CD8-positive, alpha-beta memory T cell (primary cell): ENCODE results near the gene MYG1. TPM values are rescaled to one million over a fixed set of nuclear protein-coding genes. Genes with fewer than 3 reads are reported as not detected.
"Not testable (repeated sequence)": the region's sequence is repeated elsewhere in the genome, so short reads cannot be mapped to it uniquely, and the experiment has no call there.

Source experiments
- CTCF ChIA-PET: fragments of 350-600 bp; sonication (Branson Sonifier 250); formaldehyde crosslinking; loops from one replicate; lab custom pipeline; 2021; ENCODE audit warnings: antibody characterized with exemption; lab: Charles Lee
- POLR2A ChIA-PET: fragments of 350-600 bp; sonication (Branson Sonifier 250); formaldehyde crosslinking; loops from one replicate; lab custom pipeline; 2021; ENCODE audit warnings: antibody characterized with exemption; lab: Charles Lee
- DNase-seq, 5 donors: peaks; one replicate each; pipeline versions ENCODE4 v3.0.0 to v3.0.0-alpha.2; 2020 to 2022; ENCODE audit warnings: mixed read lengths in 1 of 5
- H3K27ac ChIP-seq: one replicate; pipeline ENCODE4 v1.7.0; 2013; ENCODE audit warnings: low read depth, mild to moderate bottlenecking, low read length, moderate library complexity
- H3K27me3 ChIP-seq: 2 replicates; pipeline ENCODE4 v1.7.0; 2013; ENCODE audit warnings: low read length, mild to moderate bottlenecking; ENCODE audit not compliant: insufficient read depth, poor library complexity, severe bottlenecking
- H3K36me3 ChIP-seq: 2 replicates; pipeline ENCODE4 v1.7.0; 2013; ENCODE audit warnings: mild to moderate bottlenecking, low read length, moderate library complexity; ENCODE audit not compliant: insufficient read depth
- H3K4me1 ChIP-seq: 2 replicates; pipeline ENCODE4 v1.7.0; 2013; ENCODE audit warnings: mild to moderate bottlenecking, low read length, moderate library complexity; ENCODE audit not compliant: insufficient read depth
- H3K4me3 ChIP-seq: 2 replicates; pipeline ENCODE4 v1.7.0; 2013; ENCODE audit warnings: mild to moderate bottlenecking, low read length
- H3K9me3 ChIP-seq: 2 replicates; pipeline ENCODE4 v1.7.0; 2013; ENCODE audit warnings: mild to moderate bottlenecking, low read length
- H3K27ac Mint-ChIP-seq, 8 donors: one replicate each; pipeline ENCODE4 v1.8.0; 2020 to 2021; ENCODE audit warnings: mixed read lengths in 8 of 8, mild to moderate bottlenecking in 6 of 8, inconsistent platforms in 3 of 8, moderate library complexity in 3 of 8
- H3K27me3 Mint-ChIP-seq, 2 donors: one replicate each; pipeline ENCODE4 v1.8.0; 2020 to 2021; ENCODE audit warnings: mixed read lengths in 2 of 2, mild to moderate bottlenecking in 1 of 2, moderate library complexity in 1 of 2
- H3K36me3 Mint-ChIP-seq, 3 donors: one replicate each; pipeline ENCODE4 v1.8.0; 2020 to 2021; ENCODE audit warnings: mixed read lengths in 3 of 3, inconsistent platforms in 1 of 3, mild to moderate bottlenecking in 1 of 3
- H3K4me1 Mint-ChIP-seq, 3 donors: one replicate each; pipeline ENCODE4 v1.8.0; 2020 to 2021; ENCODE audit warnings: mixed read lengths in 3 of 3, inconsistent platforms in 1 of 3, mild to moderate bottlenecking in 1 of 3
- H3K4me3 Mint-ChIP-seq, 7 donors: one replicate each; pipeline ENCODE4 v1.8.0; 2020 to 2021; ENCODE audit warnings: mixed read lengths in 7 of 7, mild to moderate bottlenecking in 6 of 7, moderate library complexity in 4 of 7, inconsistent platforms in 2 of 7
- H3K9me3 Mint-ChIP-seq, 5 donors: one replicate each; pipeline ENCODE4 v1.8.0; 2020 to 2022; ENCODE audit warnings: mixed read lengths in 5 of 5, mild to moderate bottlenecking in 3 of 5, moderate library complexity in 2 of 5, inconsistent platforms in 1 of 5
- polyA plus RNA-seq: library from polyadenylated mRNA; unstranded; fragments of 300-500 nt; fragmentation: Illumina TruSeq; gene quantifications from one replicate; pipeline ENCODE4 v1.2.3, GENCODE V29; 2021
- total RNA-seq, 2 experiments: library from RNA; stranded (reverse); gene quantifications; one replicate each; pipeline ENCODE4 v1.2.3, GENCODE V29; 2021

Gene MYG1
- total and polyA plus RNA-seq, 3 experiments from 2014 or later = 67.9 to 82.5 (median 81.1) TPM

- Mint-ChIP-seq H3K9me3 (no peaks in the 10 kb centered on the region), H3K27ac (no peak overlapping the region), H3K4me1 (peaks cover 15 to 19% (median 15%) of the 10 kb centered on the region in 3 donors), H3K27me3 (peaks cover 9 to 16% of the 10 kb centered on the region in 2 donors), H3K4me3 (no peak overlapping the region), H3K36me3 (peaks cover 0 to 7% (median 1%) of the 10 kb centered on the region in 3 donors)
- Histone ChIP-seq H3K36me3 (no peaks in the 10 kb centered on the region), H3K27me3 (no peaks in the 10 kb centered on the region), H3K27ac (no peak overlapping the region), H3K4me3 (no peak overlapping the region), H3K9me3 (no peaks in the 10 kb centered on the region), H3K4me1 (peaks cover 10% of the 10 kb centered on the region)
- CTCF ChIA-PET = interaction anchor here (1.1 to 16.1 kb wide), 3 partner anchors 18 to 93 kb away, joined by 5 to 209 read pairs (median 6); no protein-coding TSS in a partner anchor
- POLR2A ChIA-PET = no interaction called here
- no peak for DNase-seq
These were observed 28.5 kb downstream of the MYG1 start for GRCh38 chr12:53328043-53328435.

GRCh38 chr12:53330671-53331070 lies 31.2 kb downstream of the MYG1 start:
- H3K9me3 Mint-ChIP-seq = no peaks in the 10 kb centered on the region
- no peak overlapping the region for H3K4me3 Mint-ChIP-seq
- Histone ChIP-seq H3K4me3 (no peak overlapping the region), H3K9me3 (no peaks in the 10 kb centered on the region), H3K27me3 (peaks cover 1% of the 10 kb centered on the region), H3K4me1 (no peaks in the 10 kb centered on the region), H3K27ac (no peak overlapping the region), H3K36me3 (no peaks in the 10 kb centered on the region)
- DNase-seq = no peak
- H3K36me3 Mint-ChIP-seq = peaks cover 0 to 1% (median 0%) of the 10 kb centered on the region in 3 donors
- peaks cover 0 to 6% (median 3%) of the 10 kb centered on the region in 3 donors for H3K4me1 Mint-ChIP-seq
- POLR2A ChIA-PET = interaction anchor here (0.7 to 1.1 kb wide), 2 partner anchors 13 to 92 kb away, joined by 3 to 9 read pairs; no protein-coding TSS in a partner anchor
- peaks cover 9 to 38% of the 10 kb centered on the region in 2 donors for H3K27me3 Mint-ChIP-seq
- no peak overlapping the region for H3K27ac Mint-ChIP-seq
- CTCF ChIA-PET = interaction anchor here (1.1 to 16.1 kb wide), 4 partner anchors 9 to 178 kb away, joined by 3 to 209 read pairs (median 14); partner anchors contain the start of gene AAAS

- H3K9me3 Mint-ChIP-seq, H3K36me3 ChIP-seq, DNase-seq, H3K4me3 ChIP-seq, H3K27ac ChIP-seq, H3K9me3 ChIP-seq, H3K4me3 Mint-ChIP-seq, H3K4me1 ChIP-seq, H3K4me1 Mint-ChIP-seq, POLR2A ChIA-PET, H3K36me3 Mint-ChIP-seq: not testable (repeated sequence)
- peaks cover 11% of the 10 kb centered on the region for H3K27me3 ChIP-seq
- CTCF ChIA-PET = interaction anchor here (1.0 to 16.1 kb wide), 4 partner anchors 10 to 20 kb away, joined by 3 to 209 read pairs (median 14); partner anchors contain the start of gene AAAS
- peaks cover 18 to 51% of the 10 kb centered on the region in 2 donors for H3K27me3 Mint-ChIP-seq
- peak overlapping the region in 1 of 8 donors; percentile 18 for H3K27ac Mint-ChIP-seq
These were observed 32.8 kb downstream of the MYG1 start for GRCh38 chr12:53332339-53332738.

- Histone ChIP-seq H3K27ac (no peak overlapping the region), H3K36me3 (no peaks in the 10 kb centered on the region), H3K9me3 (no peaks in the 10 kb centered on the region), H3K27me3 (peaks cover 15% of the 10 kb centered on the region), H3K4me3 (no peak overlapping the region), H3K4me1 (no peaks in the 10 kb centered on the region)
- H3K36me3 Mint-ChIP-seq = peaks cover 0 to 2% (median 0%) of the 10 kb centered on the region in 3 donors
- ChIA-PET POLR2A (no interaction called here), CTCF (interaction anchor here (1.0 to 16.1 kb wide), 3 partner anchors 11 to 19 kb away, joined by 3 to 209 read pairs (median 21); partner anchors contain the start of gene AAAS)
- H3K27ac Mint-ChIP-seq = no peak overlapping the region
- peaks cover 20 to 51% of the 10 kb centered on the region in 2 donors for H3K27me3 Mint-ChIP-seq
- no peak for DNase-seq
- peaks cover 2% of the 10 kb centered on the region in 3 donors for H3K4me1 Mint-ChIP-seq
- H3K4me3 Mint-ChIP-seq = no peak overlapping the region
- no peaks in the 10 kb centered on the region for H3K9me3 Mint-ChIP-seq
These were observed 33.2 kb downstream of the MYG1 start for GRCh38 chr12:53332744-53333143.

GRCh38 chr12:53333289-53333688 lies 33.8 kb downstream of the MYG1 start:
- POLR2A ChIA-PET = no interaction called here
- CTCF ChIA-PET = interaction anchor here (3.5 to 5.1 kb wide), 2 partner anchors 11 to 12 kb away, joined by 13 to 21 read pairs; partner anchors contain the start of gene AAAS
- Mint-ChIP-seq H3K9me3 (no peaks in the 10 kb centered on the region), H3K4me3 (no peak overlapping the region), H3K27ac (no peak overlapping the region), H3K4me1 (peaks cover 6 to 8% (median 7%) of the 10 kb centered on the region in 3 donors), H3K36me3 (peaks cover 0 to 2% (median 0%) of the 10 kb centered on the region in 3 donors), H3K27me3 (peaks cover 20 to 55% of the 10 kb centered on the region in 2 donors)
- Histone ChIP-seq H3K4me1 (no peaks in the 10 kb centered on the region), H3K27ac (no peak overlapping the region), H3K36me3 (no peaks in the 10 kb centered on the region), H3K27me3 (peaks cover 20% of the 10 kb centered on the region), H3K9me3 (no peaks in the 10 kb centered on the region), H3K4me3 (no peak overlapping the region)
- no peak for DNase-seq

- Histone ChIP-seq H3K4me3 (no peak overlapping the region), H3K27me3 (peaks cover 26% of the 10 kb centered on the region), H3K4me1 (no peaks in the 10 kb centered on the region), H3K9me3 (no peaks in the 10 kb centered on the region), H3K36me3 (no peaks in the 10 kb centered on the region), H3K27ac (no peak overlapping the region)
- H3K36me3 Mint-ChIP-seq = peaks cover 0 to 2% (median 0%) of the 10 kb centered on the region in 3 donors
- DNase-seq = no peak
- no peak overlapping the region for H3K4me3 Mint-ChIP-seq
- H3K27ac Mint-ChIP-seq = no peak overlapping the region
- POLR2A ChIA-PET = no interaction called here
- H3K9me3 Mint-ChIP-seq = no peaks in the 10 kb centered on the region
- H3K27me3 Mint-ChIP-seq = peaks cover 20 to 58% of the 10 kb centered on the region in 2 donors
- CTCF ChIA-PET = interaction anchor here (3.5 to 5.1 kb wide), 2 partner anchors 11 to 12 kb away, joined by 13 to 21 read pairs; partner anchors contain the start of gene AAAS
- peaks cover 7 to 9% (median 7%) of the 10 kb centered on the region in 3 donors for H3K4me1 Mint-ChIP-seq
These were observed 34.4 kb downstream of the MYG1 start for GRCh38 chr12:53333845-53334244.

GRCh38 chr12:53334822-53335221 lies 35.3 kb downstream of the MYG1 start:
- no peak overlapping the region for H3K4me3 Mint-ChIP-seq
- no peaks in the 10 kb centered on the region for H3K9me3 Mint-ChIP-seq
- ChIA-PET POLR2A (interaction anchor here (0.5 kb wide), 1 partner anchor 11 kb away, joined by 6 read pairs; no protein-coding TSS in a partner anchor), CTCF (interaction anchor here (0.8 to 3.5 kb wide), 6 partner anchors 8 to 86 kb away, joined by 3 to 13 read pairs (median 6); partner anchors contain the start of gene AAAS)
- peaks cover 7 to 9% (median 7%) of the 10 kb centered on the region in 3 donors for H3K4me1 Mint-ChIP-seq
- no peaks in the 10 kb centered on the region for H3K36me3 ChIP-seq
- H3K27ac ChIP-seq = no peak overlapping the region
- H3K9me3 ChIP-seq = no peaks in the 10 kb centered on the region
- no peaks in the 10 kb centered on the region for H3K4me1 ChIP-seq
- no peak overlapping the region for H3K27ac Mint-ChIP-seq
- H3K4me3 ChIP-seq = no peak overlapping the region
- peaks cover 20 to 60% of the 10 kb centered on the region in 2 donors for H3K27me3 Mint-ChIP-seq
- H3K36me3 Mint-ChIP-seq = peaks cover 0 to 2% (median 0%) of the 10 kb centered on the region in 3 donors
- DNase-seq = no peak
- peaks cover 27% of the 10 kb centered on the region for H3K27me3 ChIP-seq

GRCh38 chr12:53336181-53336681 lies 36.7 kb downstream of the MYG1 start, which contains the start of gene SP7:
TSS of gene SP7 (minus strand) at chr12:53336354. CDS start at chr12:53335646, 708 bp downstream.
- no peak within 1 kb of the TSS for H3K27ac ChIP-seq
- no peak within 1 kb of the TSS for H3K27ac Mint-ChIP-seq
- peaks cover 7 to 9% (median 7%) of the 10 kb centered on the region in 3 donors for H3K4me1 Mint-ChIP-seq
- ChIA-PET CTCF (interaction anchor here (1.8 to 3.5 kb wide), 2 partner anchors 9 to 16 kb away, joined by 9 to 13 read pairs; no protein-coding TSS in a partner anchor), POLR2A (interaction anchor here (0.6 to 1.0 kb wide), 2 partner anchors 9 to 86 kb away, joined by 3 to 5 read pairs; no protein-coding TSS in a partner anchor)
- no peaks in the 10 kb centered on the region for H3K4me1 ChIP-seq
- DNase-seq = no peak
- peaks cover 27% of the 10 kb centered on the region for H3K27me3 ChIP-seq
- peaks cover 26 to 69% of the 10 kb centered on the region in 2 donors for H3K27me3 Mint-ChIP-seq
- no peaks in the 10 kb centered on the region for H3K9me3 ChIP-seq
- H3K4me3 ChIP-seq = no peak within 1 kb of the TSS
- H3K36me3 Mint-ChIP-seq = peaks cover 0 to 2% (median 0%) of the 10 kb centered on the region in 3 donors
- no peaks in the 10 kb centered on the region for H3K9me3 Mint-ChIP-seq
- no peak within 1 kb of the TSS for H3K4me3 Mint-ChIP-seq
- no peaks in the 10 kb centered on the region for H3K36me3 ChIP-seq
